Mucosa of gallbladder (tissue), 1 donor: Measurements from ENCODE around the gene ZNF30. TPM values are rescaled to one million over a fixed set of nuclear protein-coding genes. Genes with fewer than 3 reads are reported as not detected.
"Not testable (repeated sequence)": the region's sequence is repeated elsewhere in the genome, so short reads cannot be mapped to it uniquely, and the experiment has no call there.

Source experiments
- DNase-seq: peaks from one replicate; pipeline ENCODE4 v3.0.0-alpha.2; 2020; ENCODE audit warnings: low spot score
- total RNA-seq: library from RNA; stranded (reverse); gene quantifications from one replicate; pipeline ENCODE4 v1.2.1, GENCODE V29; 2021
- donor health status: DM: no; HTN: no; CAD: no.

The ZNF30 gene
- total RNA-seq, 1 donor from 2014 or later, result 3.8 TPM

DNA sequence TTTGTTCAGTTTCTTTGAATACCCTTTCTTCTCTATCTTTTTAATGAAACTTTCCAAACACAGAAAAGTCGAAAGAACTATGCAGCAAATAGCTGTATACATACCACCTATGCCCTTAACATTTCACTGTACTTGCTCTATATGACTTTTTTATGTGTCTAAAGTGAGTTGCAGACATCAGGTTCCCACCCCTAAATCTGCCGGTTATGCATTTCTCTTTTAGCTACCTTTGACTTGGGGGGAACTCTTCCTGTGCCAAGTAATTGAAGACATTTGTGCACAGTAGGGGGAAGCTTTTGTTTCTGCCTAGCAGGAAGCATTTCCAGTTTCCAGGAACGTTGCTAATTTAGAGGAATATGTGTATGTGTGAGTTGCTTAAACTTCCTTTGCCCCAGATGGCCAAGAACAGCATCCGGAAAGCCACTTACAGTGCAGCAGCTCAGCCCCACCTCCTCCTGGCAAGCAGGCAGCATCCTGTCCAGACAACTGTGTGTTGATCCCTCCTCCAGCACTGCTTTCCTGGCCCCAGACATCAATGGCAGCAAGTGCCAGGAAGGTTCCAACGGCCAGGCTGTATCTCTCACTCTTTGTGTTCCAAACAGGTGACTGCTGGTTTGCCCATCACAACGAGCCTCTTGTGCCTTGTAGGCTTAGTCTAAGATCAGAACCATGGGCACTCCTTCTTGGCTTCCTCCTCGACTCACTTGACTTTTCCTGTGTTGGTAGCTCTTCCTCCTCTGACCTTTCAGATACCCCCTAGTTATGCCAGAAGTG is 58.7 kb downstream of the ZNF30 start:
- DNase-seq, result no peak

DNA sequence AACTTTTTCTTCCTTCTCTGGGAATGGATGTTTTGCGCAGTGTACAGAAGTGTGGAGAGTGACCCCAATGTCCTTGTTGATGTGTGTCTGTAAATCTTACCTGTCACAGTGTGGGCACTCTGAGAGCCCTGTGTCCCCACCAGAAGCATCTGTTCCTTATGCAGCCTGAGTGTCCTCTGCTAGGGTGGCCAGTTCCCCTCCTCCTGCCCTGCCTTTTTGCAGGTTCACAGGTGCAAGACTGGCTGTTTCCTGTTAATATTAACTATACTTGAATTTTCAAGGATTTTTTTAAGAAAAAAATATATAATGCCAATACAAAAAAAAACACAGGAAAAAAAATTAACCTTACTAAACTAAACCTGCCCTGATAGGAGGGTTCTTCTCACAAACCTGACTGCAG is 61.4 kb downstream of the ZNF30 start:
- no peak for DNase-seq

DNA sequence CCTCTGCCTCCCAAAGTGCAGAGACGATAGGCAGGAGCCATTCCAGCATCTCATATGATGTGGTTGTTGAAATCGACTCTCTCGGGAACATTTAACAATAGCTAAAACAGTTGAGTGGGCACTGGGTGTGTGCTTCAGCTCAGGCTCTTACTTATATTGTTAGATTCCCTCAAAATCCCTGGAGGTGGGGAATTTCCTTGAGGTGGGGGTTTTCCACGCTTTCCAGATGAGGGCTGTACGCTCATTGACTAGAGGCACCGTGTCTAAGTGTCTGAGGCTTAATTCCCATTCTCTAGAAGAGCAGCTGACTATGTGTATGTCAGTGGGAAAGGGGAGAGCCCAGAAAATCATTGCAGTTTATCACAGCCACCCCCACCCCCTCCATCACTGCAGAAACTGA is 62.6 kb downstream of the ZNF30 start:
- no peak for DNase-seq

DNA sequence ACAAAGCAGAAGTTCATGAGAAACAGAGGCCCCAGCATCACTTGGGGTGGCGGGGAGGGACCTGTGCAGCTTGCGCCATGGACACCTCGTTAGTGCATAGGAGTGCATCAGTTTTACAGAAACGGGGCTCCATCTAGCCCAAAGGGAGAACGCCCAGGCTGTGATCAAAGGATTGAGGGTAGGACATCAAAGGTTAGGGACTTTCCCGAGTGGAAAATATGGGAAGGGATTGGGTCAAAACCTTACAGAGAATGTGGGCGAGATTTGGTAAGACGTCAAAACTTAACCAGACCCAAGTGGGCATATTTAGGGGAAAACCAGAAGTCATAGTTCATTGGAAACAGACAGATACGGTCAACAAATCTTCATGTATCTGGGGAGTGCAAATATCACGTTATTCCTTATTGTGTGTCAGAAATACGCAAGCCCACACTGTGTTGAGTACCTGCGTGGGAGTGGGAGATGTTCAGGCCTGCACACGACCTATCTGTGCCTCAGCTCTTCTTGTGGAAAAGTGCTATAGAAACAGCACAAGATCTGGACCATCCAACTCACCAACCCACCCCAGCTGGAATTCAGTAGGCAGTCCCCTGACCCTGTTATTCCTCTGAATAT is 64.0 kb downstream of the ZNF30 start:
- DNase-seq, result no peak

DNA sequence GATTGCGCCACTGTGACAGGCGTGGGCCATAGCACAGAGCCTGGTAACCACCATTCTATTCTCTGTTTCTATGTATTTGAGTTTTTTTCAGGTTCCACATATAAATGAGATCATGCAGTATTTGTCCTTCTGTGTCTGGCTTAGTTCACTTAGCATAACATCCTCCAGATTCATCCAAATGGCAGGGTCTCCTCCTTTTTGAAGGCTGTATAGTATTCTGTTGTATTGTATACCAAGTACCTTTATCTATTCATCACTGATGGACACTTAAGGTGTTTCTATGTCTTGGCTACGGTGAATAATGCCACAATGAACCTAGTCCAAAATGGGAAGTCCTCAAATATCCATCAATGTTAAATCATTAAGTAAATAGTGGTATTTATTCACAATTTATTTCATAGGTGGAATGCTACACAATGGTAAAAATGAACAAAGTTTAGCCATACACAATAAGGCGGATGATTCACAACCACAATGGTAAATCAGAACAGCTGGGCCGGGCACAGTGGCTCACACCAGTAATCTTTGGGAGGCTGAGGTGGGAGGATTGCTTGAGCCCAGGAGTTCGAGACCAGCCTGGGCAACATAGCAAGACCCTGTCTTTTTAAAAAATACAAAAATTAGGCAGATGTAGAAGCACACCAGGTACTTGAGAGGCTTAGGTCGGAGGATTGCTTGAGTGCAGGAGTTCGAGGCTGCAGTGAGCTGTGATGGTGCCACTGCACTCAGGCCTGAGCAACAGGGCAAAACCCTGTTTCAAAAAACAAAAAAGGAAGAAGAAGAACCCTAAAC is 65.0 kb downstream of the ZNF30 start:
- DNase-seq, result no peak

DNA sequence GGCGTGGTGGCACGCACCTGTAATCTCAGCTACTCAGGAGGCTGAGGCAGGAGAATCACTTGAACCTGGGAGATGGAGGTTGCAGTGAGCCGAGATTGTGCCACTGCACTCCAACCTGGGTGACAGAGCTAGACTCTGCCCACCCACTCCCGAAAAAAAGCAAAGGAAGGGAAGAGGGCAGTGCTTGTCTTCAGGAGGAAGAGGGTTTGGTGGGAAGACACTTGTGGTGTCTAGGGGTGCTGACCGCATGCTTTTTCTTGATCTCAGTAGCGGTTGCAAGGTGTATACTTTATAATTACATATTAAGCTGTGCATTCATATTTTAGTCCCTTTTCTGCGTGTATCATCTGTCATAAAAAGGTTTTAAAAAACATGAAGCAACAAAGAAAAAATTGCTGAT is 65.9 kb downstream of the ZNF30 start:
- not testable (repeated sequence) for DNase-seq

DNA sequence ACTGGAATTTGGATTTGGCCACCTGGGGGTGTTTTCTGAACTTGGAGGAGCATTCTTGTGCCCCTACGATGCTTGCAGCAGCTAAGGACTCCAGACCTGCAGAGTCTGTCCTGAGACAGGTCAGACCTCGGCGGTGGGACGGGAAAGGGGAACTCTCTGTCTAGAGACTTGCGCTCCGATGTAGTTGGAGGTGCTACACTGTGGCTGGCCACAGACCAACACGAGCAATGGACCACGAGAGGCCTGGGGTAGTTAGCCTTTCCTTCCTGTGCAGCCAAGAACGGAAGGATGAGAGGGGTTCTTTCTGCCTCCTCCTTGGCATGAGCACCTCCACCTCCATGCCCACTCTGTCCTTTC is 67.6 kb downstream of the ZNF30 start:
- DNase-seq, result no peak

Other genes starting within 250 kb of the ZNF30 start
- 1.0 TPM for gene SCGB2B2, start 249.7 kb upstream of the ZNF30 start, total RNA-seq
- 28.8 TPM for gene ZNF302, start 249.2 kb upstream of the ZNF30 start, total RNA-seq
- 13.7 TPM for gene ZNF181, start 192.7 kb upstream of the ZNF30 start, total RNA-seq
- 9.0 TPM for gene ZNF599, start 153.7 kb upstream of the ZNF30 start, total RNA-seq
- 8.9 TPM for gene ZNF792, start 37.3 kb downstream of the ZNF30 start, total RNA-seq
- gene GRAMD1A, start 73.4 kb downstream of the ZNF30 start, total RNA-seq, result 31.7 TPM
- 4.8 TPM for gene SCN1B, start 103.6 kb downstream of the ZNF30 start, total RNA-seq
- 21.4 TPM for gene HPN, start 114.8 kb downstream of the ZNF30 start, total RNA-seq
- gene FXYD3, start 188.9 kb downstream of the ZNF30 start, total RNA-seq, result 139 TPM
- gene LGI4, start 208.2 kb downstream of the ZNF30 start, total RNA-seq, result 8.9 TPM
- gene FXYD1, start 211.9 kb downstream of the ZNF30 start, total RNA-seq, result 94.0 TPM
- gene FXYD7, start 216.4 kb downstream of the ZNF30 start, total RNA-seq, result not detected
- 88.4 TPM for gene FXYD5, start 227.8 kb downstream of the ZNF30 start, total RNA-seq